Glomerular visceral epithelial cell (primary cell): Measurements from ENCODE around the gene CFAP299.

ENCODE experiments used
- DNase-seq: peaks from one replicate; pipeline ENCODE4 v3.0.0-alpha.2; 2016; ENCODE audit errors: extremely low spot score

Gene CFAP299

GRCh38 chr4:80447493-80447892, 112.0 kb downstream of the CFAP299 start:
- DNase-seq, result no peak

DNA sequence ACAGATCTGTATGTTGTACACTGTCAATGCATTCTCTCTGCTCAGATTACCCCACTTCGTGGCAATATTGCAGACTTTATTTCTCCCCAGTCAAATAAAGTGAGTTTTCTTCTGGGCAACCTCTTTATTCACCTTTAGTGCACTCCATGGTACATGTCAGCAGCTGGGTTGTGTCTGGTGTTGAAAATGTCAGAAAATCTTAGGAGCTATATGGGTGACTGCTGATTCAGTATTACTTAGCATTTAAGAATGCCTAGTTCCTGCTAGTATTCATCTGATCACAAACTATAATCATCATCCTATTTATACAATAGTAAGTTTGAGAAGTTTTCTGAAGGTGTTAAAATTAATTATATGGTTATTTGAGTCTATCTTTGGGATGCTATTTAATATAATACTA, 112.5 kb downstream of the CFAP299 start:
- DNase-seq, result no peak

- DNase-seq, result no peak
These were observed 116.5 kb downstream of the CFAP299 start for GRCh38 chr4:80452055-80452454.

DNA sequence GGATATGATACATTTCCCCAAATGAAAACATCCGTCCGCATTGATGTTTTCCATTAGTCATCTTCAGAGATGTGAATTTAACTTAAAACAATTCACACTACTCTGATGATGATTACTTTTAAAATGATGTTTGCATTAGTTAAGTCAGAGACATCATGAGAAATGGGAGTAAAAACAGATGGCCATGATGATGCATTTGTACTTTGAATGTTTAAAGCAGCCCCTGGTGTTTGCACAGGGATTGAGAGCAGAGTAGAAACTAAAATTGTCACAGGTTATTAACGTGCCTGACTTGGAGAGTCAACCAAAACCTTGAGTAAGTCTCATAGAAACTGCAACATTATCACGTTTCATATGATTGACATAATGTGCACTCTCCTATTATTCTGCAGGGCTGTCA, 117.2 kb downstream of the CFAP299 start:
- DNase-seq, result no peak

GRCh38 chr4:80454040-80454439, 118.5 kb downstream of the CFAP299 start:
- DNase-seq, result peak; percentile 35

GRCh38 chr4:80454556-80454955, 119.0 kb downstream of the CFAP299 start:
- no peak for DNase-seq

DNA sequence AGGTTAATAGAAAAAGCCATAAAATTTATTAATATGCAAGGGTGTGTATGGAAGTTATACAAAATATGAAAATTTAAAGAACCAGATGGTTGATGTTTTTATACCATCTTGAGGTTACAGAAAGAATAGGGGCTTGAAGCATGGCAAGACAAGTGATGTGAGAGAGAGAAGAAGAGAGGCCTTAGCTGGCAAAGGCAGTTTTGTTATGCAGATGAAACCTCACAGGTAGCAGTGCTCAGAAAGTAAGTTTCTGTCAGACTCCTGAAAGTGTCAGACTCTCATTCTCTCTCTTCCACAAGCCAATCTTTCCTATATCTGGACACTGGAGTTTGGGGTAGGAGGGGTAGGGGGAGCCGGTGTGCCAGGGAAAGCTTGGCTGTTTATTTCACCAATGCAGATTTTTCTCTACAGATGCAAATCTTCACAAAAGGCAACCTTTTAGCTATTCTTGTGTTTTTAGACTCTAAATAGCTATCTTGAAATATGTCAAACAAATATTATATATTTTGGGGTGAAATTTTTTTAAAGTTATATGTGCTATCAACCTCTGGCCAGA, 124.5 kb downstream of the CFAP299 start:
- DNase-seq, result no peak

DNA sequence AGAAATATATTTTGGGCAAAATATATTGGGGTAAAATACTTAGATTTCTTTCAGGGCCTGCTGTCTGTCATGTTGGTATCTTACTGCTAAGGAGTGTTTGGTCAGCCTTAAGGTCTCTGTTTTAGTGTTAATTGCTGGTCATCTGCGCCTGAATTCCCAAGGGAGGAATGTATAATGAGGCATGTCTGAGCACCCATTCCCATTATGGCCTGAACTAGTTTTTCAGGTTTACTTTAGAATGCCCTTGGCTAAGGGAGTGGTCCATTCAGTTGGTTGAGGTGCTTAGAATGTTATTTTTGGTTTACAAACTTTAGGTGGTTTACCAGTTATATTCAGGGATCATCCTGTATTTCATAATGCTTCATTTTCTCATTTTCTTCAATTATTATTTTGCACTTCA, 125.9 kb downstream of the CFAP299 start:
- no peak for DNase-seq

DNA sequence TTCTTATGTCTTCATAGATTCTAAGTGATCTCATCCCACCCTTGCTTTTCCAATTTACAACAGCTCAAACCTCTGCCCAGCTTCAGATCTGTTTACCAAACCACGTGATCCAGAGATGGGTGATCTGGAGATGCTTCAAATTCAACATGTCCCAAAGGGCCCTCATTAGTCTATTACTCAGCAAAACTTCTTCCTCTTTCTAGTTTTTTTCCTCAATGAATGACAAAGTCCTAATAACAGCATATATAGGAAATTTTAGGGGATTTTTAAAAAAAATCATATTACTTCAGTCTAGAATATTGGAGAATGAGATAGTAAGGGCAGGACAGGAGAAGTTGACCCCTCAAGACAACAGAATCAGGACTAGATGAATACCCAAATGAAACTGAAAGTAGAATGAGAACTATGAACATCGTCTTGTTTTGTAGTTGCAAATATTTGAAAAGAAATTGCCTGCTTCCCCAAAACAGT, 127.1 kb downstream of the CFAP299 start:
- DNase-seq, result no peak

- no peak for DNase-seq
These were observed 128.0 kb downstream of the CFAP299 start for GRCh38 chr4:80463509-80463908.

- no peak for DNase-seq
These were observed 129.7 kb downstream of the CFAP299 start for GRCh38 chr4:80465238-80465637.

DNA sequence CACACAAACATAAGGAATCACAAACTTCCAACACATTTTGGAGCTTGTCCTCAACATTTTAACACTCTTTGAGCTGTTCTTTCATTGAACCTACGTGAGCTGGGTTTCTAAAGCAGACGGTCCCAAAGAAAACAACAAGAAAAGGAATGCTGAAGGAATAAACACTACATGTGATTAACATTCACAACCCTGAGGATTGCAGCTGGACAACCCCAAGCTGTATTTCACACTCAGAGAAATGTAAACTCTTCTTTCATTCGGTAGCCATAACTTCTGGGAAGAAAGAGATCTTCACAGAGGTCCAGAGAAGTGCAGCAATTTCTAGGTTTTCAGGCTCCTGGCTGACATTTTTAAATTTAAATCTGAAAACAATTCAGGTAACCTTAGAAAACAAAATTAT, 130.2 kb downstream of the CFAP299 start:
- no peak for DNase-seq

DNA sequence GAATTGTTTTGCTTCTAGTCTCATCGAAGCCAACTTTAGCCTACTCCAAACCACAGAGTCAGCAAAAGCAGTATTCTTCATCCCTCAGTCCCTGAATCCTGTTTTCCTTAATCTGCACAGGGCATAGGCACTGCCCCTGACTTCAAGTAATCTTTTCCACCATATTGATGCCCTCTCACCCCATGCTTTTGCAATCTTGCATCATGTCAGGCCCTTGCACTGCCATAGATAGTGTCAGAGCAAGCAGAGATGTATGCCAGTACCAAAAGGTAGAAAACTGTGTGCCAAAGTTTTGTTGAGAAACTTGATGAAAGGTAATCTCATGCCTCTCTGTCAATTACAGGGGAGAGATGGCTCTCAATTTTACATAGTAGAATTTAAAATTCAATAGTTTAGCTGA, 131.1 kb downstream of the CFAP299 start:
- no peak for DNase-seq

DNA sequence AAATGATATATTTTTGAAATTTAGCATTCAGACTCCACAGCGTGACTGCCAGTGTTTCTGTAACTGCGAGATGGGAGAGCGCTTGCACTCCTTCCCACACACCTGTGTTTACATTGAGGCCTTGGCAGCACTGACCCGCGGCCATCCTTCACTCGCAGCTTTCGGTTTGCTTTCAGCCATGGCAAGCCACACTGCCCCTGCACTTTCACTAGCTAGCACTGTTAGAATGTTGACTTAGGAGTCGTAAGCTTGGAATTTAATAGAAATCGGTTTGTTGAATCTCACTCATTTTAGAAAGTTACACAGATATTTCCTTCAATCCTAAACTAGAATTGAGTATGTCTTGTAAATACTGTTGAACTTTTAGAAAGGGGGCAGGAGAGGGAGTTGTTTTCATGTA, 136.2 kb downstream of the CFAP299 start:
- DNase-seq, result peak; percentile 53

- no peak for DNase-seq
These were observed 139.7 kb downstream of the CFAP299 start for GRCh38 chr4:80475236-80475635.

- no peak for DNase-seq
These were observed 140.3 kb downstream of the CFAP299 start for GRCh38 chr4:80475798-80476197.

- DNase-seq, result no peak
These were observed 149.2 kb downstream of the CFAP299 start for GRCh38 chr4:80484712-80485111.

GRCh38 chr4:80486603-80487002, 151.1 kb downstream of the CFAP299 start:
- no peak for DNase-seq

DNA sequence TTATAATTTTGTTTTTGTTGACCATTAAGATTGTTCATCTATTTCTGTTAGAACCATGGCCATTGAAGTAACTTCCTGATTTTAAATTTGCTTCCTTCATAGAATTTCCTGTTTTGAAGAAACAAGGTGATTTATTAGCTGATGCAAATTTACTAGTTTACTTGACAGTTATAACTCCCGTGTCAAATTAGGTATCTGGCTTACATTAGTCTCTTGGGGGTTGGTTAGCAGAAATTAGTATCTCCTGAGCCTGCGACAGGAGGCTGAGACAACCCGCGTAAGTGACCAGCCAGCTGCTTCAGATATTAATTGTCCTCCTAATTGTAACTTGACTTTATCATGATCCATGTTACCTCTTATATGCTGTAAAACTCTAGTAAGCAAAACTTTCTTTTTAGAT, 154.3 kb downstream of the CFAP299 start:
- DNase-seq, result no peak

DNA sequence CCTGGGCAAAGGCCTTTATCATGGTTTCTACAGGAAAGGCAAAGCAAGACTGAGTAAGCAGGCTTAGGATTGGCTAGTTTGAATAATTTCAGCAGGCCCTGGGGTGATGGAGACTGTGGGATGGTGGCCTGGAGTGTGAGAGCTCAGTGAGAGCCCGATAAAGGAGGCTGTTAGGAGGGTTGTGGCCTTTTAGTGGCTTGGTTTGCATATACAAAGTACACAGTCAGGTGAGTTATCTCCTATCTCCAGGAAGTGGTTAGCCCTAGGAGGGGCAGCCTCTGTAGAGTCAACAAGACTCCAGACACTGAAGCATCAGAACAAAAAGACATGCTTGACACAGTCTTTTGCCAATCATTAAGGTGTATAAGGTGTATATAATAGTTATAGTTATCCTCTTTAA, 157.2 kb downstream of the CFAP299 start:
- DNase-seq, result no peak

DNA sequence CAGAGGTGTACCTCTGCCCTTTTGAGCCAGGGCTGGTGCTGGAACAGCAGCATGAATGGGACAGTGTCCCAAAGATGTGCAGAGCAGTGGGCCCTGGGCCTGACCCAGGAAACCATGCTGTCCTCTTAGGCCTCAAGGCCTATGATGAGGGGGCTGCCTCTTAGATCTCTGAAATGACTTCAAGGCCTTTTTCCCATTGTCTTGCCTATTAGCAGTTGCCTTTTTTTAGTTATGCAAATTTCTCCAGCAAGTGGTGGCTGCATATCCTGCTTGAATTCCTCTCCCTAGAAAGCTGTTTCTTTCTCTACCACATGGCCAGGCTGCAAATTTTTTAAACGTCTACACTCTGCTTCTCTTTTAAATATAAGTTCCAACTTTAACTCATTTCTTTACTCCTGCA, 160.3 kb downstream of the CFAP299 start:
- no peak for DNase-seq

- DNase-seq, result no peak
These were observed 163.2 kb downstream of the CFAP299 start for GRCh38 chr4:80498725-80499124.

DNA sequence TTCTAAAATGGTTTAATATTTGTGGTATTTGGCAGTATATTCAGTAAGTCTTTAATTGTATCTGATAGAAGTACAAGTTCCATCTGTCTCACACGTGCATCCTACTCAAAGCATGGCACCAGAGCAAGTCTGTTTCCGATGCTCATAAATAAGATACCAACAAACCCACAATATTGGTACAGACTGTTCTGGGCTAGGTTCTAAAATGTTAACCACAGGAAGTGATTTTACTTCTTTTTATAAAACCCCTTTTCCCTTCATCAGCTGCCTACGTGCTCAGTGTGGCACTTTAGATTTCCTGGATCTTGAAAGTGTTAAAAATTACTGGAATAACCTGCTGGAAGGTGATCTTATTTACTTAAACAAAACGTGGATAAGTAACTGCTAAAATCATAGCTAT, 165.1 kb downstream of the CFAP299 start:
- DNase-seq, result no peak

- no peak for DNase-seq
These were observed 171.5 kb downstream of the CFAP299 start for GRCh38 chr4:80507077-80507476.
